MG63 (cell line): ENCODE results near the gene CHST3. TPM values are rescaled to one million over a fixed set of nuclear protein-coding genes. Genes with fewer than 3 reads are reported as not detected.
"Not testable (repeated sequence)": the region's sequence is repeated elsewhere in the genome, so short reads cannot be mapped to it uniquely, and the experiment has no call there.

Source experiments
- DNase-seq: peaks from one replicate; pipeline ENCODE4 v3.0.0-alpha.2; 2020
- H3K27me3 ChIP-seq: fragments of 250-450 bp; sonication (Bioruptor Pico); 2 replicates; pipeline ENCODE4 v1.5.1; 2020; ENCODE audit warnings: mild to moderate bottlenecking, moderate library complexity
- H3K36me3 ChIP-seq: fragments of 250-450 bp; sonication (Bioruptor Pico); 2 replicates; pipeline ENCODE4 v1.5.1; 2020; ENCODE audit warnings: mild to moderate bottlenecking, moderate library complexity
- H3K4me3 ChIP-seq: fragments of 250-450 bp; sonication (Bioruptor Pico); 2 replicates; pipeline ENCODE4 v1.5.1; 2020; ENCODE audit warnings: mild to moderate bottlenecking, moderate library complexity
- H3K9me3 ChIP-seq: fragments of 250-450 bp; sonication (Bioruptor Pico); 2 replicates; pipeline ENCODE4 v1.5.1; 2020; ENCODE audit warnings: mild to moderate bottlenecking, moderate library complexity
- total RNA-seq: library from RNA; depleted of rRNA; stranded (reverse); fragments of >200 nt; shearing (Covaris generic); gene quantifications from 2 replicates; pipeline ENCODE4 v1.2.3, GENCODE V29; 2014; ENCODE audit warnings: low replicate concordance

The CHST3 gene
- total RNA-seq, 1 experiment from 2014 or later = 21.7 TPM

DNA sequence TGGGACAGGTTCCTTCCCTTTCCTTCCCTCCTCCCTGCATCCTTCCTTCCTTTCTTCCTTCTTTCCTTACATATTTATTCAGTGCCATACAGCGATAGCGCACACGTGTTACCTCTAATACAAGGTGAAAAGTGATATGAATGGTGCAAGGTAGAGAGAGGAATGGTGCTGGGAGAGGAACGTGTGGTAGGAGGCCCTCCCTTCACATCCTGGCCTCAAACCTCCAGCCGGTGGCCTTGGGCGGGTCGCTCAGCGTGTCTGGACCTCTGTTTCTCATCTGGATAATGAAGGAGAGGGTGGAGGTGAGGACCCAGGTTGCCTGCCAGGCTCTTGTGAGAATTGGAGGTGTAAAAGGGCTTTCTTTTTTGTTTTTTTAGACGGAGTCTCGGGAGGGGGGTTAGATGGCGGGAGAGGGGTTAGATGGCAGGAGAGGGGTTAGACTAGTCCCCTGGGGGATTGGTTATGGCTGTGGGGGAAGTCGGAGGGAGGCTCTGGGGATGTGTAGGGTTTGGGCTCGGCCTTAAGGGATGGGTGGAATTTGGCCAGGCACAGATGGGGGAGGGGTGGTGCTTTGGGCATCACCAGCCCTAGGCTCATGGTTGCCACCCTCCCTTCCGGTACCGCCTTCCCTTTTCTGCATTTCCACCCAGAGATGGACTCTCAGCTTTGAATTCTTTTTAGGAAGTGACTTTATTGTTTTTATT is 14.9 kb downstream of the CHST3 start:
- no peaks in the 10 kb centered on the region for H3K27me3 ChIP-seq
- DNase-seq = no peak

DNA sequence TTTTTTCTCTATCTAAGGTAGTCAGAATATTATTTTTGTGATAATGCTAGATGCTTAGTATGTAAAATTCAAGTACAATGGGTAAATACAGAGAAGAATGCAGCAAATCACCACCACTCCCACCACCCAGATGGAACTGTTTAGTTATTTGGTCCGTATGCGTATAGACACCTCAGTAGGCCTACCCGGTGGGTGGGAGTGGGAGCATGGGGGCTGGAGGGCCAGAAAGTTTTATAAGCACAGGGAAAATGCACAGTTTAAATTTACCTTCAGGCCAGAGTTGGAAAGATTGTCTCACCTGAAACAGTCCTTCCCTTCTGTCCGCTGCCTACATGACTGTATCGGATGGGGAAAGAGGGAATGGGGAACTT is 15.5 kb downstream of the CHST3 start:
- Histone ChIP-seq H3K4me3 (no peak overlapping the region), H3K36me3 (peaks cover 34% of the 10 kb centered on the region), H3K27me3 (no peaks in the 10 kb centered on the region), H3K9me3 (no peaks in the 10 kb centered on the region)
- no peak for DNase-seq

More for the DNA sequence above, 14.9 kb downstream of the CHST3 start:
- no peaks in the 10 kb centered on the region for H3K9me3 ChIP-seq
- no peak overlapping the region for H3K4me3 ChIP-seq
- H3K36me3 ChIP-seq = peaks cover 30% of the 10 kb centered on the region

DNA sequence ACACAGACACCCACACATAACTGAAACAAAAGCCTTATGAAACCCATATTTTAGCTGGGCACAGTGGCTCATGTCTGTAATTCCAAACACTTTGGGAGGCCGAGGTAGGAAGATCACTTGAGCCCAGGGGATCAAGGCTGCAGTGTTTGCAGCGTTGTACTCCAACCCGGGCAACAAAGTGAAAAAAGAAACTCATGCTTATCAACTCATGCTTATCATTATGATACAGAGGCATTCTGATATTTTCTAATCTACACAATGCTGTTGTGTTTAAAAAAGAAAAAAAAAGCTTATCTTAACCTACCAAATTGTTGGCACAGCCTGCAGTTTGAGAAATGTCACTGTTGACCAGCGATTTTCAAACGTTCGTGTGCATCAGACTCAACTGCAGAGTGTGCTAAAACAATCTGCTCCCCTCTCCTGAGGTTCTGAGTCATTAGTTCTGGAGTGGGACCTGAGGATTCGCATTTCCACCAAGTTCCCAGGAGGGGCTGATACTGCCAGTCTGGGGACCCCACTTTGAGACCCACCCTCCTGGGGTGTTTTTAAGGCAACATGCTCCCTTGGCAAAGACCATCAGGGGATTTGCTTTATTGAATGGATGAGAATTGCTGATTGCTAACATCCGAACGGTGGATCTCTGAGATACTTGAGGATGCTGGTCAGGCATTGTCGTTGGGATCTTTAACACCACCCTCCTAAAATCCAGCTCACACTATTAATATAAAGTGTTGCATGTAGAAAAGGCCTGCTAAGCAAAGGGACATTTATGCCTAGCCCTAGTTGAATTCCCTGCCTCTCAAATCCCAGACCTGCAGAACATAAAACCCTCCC is 16.2 kb downstream of the CHST3 start:
- no peak overlapping the region for H3K4me3 ChIP-seq
- H3K9me3 ChIP-seq = no peaks in the 10 kb centered on the region
- H3K27me3 ChIP-seq = no peaks in the 10 kb centered on the region
- no peak for DNase-seq
- H3K36me3 ChIP-seq = peaks cover 34% of the 10 kb centered on the region

- peak; percentile 48 for DNase-seq
- Histone ChIP-seq H3K4me3 (no peak overlapping the region), H3K27me3 (no peaks in the 10 kb centered on the region), H3K9me3 (no peaks in the 10 kb centered on the region), H3K36me3 (peaks cover 43% of the 10 kb centered on the region)
These were observed 17.1 kb downstream of the CHST3 start for GRCh38 chr10:71981015-71981875.

GRCh38 chr10:71981876-71982230 is 17.7 kb downstream of the CHST3 start:
- no peaks in the 10 kb centered on the region for H3K9me3 ChIP-seq
- no peaks in the 10 kb centered on the region for H3K27me3 ChIP-seq
- no peak overlapping the region for H3K4me3 ChIP-seq
- DNase-seq = no peak
- H3K36me3 ChIP-seq = peaks cover 49% of the 10 kb centered on the region

GRCh38 chr10:71982269-71983178 is 18.3 kb downstream of the CHST3 start:
- peaks cover 54% of the 10 kb centered on the region for H3K36me3 ChIP-seq
- no peaks in the 10 kb centered on the region for H3K27me3 ChIP-seq
- no peak for DNase-seq
- no peaks in the 10 kb centered on the region for H3K9me3 ChIP-seq
- H3K4me3 ChIP-seq = no peak overlapping the region

DNA sequence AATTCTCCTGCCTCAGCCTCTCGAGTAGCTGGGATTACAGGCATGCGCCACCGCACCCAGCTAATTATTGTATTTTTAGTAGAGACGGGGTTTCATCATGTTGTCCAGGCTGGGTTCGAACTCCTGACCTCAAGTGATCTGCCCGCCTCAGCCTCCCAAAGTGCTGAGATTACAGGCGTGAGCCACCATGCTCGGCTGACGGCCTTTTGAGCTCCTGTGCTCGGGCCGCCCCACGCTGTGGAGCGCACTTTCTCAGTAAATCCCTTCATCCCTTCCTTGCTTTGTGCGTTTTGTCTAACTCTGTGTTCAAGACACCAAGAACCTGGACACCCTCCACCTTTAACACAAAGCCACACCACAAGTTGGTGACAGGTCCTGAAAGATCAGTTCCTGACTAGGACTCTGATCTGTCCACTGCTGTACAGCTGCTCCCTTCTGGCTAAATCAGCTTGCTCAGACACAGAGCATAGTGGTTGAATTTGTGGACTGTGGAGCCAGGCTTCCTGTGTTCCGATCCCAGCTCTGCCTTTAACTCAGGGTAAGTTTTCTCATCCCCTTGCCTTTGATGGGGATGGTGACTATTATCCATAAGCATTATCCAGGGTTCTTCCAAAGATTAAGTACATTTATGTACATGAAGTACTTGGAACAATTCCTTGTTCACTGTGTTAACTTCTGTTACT is 20.1 kb downstream of the CHST3 start:
- Histone ChIP-seq H3K36me3 (peaks cover 60% of the 10 kb centered on the region), H3K9me3 (no peaks in the 10 kb centered on the region), H3K4me3 (no peak overlapping the region), H3K27me3 (no peaks in the 10 kb centered on the region)
- no peak for DNase-seq

GRCh38 chr10:71984809-71985388 is 20.7 kb downstream of the CHST3 start:
- no peak overlapping the region for H3K4me3 ChIP-seq
- no peak for DNase-seq
- H3K36me3 ChIP-seq = peaks cover 61% of the 10 kb centered on the region
- H3K27me3 ChIP-seq = no peaks in the 10 kb centered on the region
- no peaks in the 10 kb centered on the region for H3K9me3 ChIP-seq

DNA sequence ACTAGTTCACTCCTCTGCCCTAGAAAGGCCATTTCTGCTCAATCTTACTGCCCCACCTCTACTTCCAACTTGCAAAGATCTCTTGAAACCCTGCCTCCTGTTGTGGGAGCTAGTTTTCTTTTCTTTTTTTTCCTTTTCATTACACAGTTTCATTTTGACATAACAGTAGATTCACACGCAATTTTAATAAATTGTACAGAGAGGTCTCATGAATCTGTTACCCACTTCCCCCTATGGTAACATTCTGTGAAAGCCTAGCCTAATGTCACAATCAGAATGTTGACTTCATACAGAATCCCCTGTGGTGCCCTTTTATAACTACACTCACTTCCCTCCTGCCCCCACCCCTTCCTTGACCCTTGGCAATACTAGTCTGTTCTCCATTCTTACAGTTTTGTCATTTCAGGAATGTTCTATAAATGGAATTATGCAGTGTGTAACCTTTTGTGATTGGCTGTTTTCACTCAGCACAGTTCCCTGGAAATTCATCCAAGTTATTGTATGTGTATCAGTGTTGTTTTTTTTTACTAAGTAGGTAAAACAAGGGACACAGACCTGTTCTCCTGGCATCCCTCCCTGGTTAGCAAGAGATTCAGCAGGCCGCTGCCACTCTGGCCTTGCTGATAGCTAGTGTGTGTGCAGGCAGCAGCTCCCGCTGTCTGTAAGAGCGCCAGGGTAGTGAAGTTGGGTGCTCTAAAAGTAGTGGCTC is 21.5 kb downstream of the CHST3 start:
- Histone ChIP-seq H3K4me3 (no peak overlapping the region), H3K9me3 (no peaks in the 10 kb centered on the region), H3K27me3 (no peaks in the 10 kb centered on the region), H3K36me3 (peaks cover 64% of the 10 kb centered on the region)
- no peak for DNase-seq

DNA sequence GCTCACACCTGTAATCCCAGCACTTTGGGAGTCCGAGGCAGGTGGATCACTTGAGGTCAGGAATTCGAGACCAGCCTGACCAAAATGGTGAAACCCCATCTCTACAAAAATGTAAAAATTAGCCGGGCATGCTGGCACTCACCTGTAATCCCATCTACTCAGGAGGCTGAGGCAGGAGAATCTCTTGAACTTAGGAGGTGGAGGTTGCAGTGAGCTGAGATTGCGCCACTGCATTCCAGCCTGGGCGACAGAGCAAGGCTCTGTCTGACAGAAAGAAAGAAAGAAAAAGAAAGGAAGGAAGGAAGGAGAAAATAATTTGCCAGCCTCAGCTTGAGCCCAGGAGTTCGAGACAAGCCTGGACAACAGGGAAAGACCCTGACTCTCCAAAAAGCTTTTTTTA is 24.7 kb downstream of the CHST3 start:
- not testable (repeated sequence) for DNase-seq, H3K9me3 ChIP-seq, H3K27me3 ChIP-seq, H3K4me3 ChIP-seq
- H3K36me3 ChIP-seq = peaks cover 53% of the 10 kb centered on the region

GRCh38 chr10:71989661-71990454 is 25.7 kb downstream of the CHST3 start:
- H3K27me3 ChIP-seq = no peaks in the 10 kb centered on the region
- H3K4me3 ChIP-seq = no peak overlapping the region
- H3K9me3 ChIP-seq = no peaks in the 10 kb centered on the region
- H3K36me3 ChIP-seq = peaks cover 49% of the 10 kb centered on the region
- DNase-seq = no peak

DNA sequence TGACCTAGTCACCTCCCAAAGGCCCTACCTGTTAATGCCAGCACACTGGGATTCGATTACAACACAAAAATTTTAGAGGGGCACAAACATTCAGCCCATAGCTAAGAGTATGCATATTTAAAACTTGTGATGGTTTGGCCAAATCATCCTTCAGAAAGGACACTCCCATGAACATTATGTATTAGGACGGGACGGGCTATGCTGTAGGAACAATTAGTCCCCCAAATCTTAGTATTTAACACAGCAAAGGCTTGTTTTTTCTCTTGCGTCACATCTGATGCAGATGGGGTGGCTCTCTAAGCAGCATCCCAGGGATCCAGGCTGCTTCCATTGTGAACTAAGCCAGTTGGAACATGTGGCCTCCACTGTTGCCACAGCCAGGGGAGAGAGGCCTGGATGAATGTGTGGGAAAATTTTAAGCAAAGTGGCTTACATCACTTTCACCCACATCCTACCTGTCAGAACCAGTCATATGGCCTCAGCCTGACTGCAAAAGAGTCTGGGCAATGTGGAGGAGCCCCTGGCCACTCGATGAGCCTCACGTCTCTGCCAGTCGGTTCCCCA is 26.6 kb downstream of the CHST3 start:
- Histone ChIP-seq H3K36me3 (peaks cover 40% of the 10 kb centered on the region), H3K9me3 (no peaks in the 10 kb centered on the region), H3K27me3 (no peaks in the 10 kb centered on the region), H3K4me3 (no peak overlapping the region)
- no peak for DNase-seq

DNA sequence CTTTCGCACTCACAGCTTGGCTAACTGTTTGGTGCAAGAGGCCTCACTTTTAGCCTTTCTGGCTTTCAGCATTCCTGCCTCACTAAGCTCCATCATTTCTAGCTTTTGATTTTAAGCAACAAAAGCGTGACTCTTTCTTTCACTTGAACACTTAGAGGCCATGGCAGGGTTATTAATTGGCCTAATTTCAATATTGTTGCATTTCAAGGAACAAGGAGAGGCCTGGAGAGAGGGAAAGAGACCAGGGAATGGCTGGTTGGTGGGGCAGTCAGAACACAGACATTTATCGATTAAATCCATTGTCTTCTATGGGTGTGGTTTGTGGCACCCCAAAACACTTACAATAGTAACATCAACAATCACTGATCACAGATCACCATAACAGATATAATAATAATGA is 31.3 kb downstream of the CHST3 start:
- H3K27me3 ChIP-seq = no peaks in the 10 kb centered on the region
- H3K9me3 ChIP-seq = no peaks in the 10 kb centered on the region
- DNase-seq = no peak
- peaks cover 19% of the 10 kb centered on the region for H3K36me3 ChIP-seq
- no peak overlapping the region for H3K4me3 ChIP-seq
